ENCODE results near the gene NUDT16L1.
A peak's percentile ranks its signal among the peaks of the same experiment; 100 is the strongest.

- TF ChIP-seq YY1 (IDR thresholded peaks at IDR 0.05; ENCODE audit: low read depth) (no peak; the same call in 1 of the 2 replicates), EP300 (IDR thresholded peaks at IDR 0.05; ENCODE audit: borderline replicate concordance) (no peak), FOXM1 (IDR thresholded peaks at IDR 0.05; ENCODE audit: borderline replicate concordance, low read depth) (no peak), CREB1 (IDR thresholded peaks at IDR 0.05; ENCODE audit: low read depth) (no peak), REST (IDR thresholded peaks at IDR 0.05; ENCODE audit: low read depth) (peak; percentile 53), TEAD4 (IDR thresholded peaks at IDR 0.05) (peak; percentile 76), RAD21 (IDR thresholded peaks at IDR 0.05; ENCODE audit: low read depth) (no peak), EGR1 (IDR thresholded peaks at IDR 0.05) (no peak), TCF12 (IDR thresholded peaks at IDR 0.05; ENCODE audit: low read depth) (peak; percentile 68), TAF1 (IDR thresholded peaks at IDR 0.05; ENCODE audit: low read depth) (peak; percentile 49)
- TF ChIP-seq, protein P1, sequence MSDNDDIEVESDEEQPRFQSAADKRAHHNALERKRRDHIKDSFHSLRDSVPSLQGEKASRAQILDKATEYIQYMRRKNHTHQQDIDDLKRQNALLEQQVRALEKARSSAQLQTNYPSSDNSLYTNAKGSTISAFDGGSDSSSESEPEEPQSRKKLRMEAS (IDR thresholded peaks at IDR 0.05) = peak; percentile 72; the same call in 1 of the 2 replicates
These were observed 40.8 kb downstream of the NUDT16L1 start, which contains the start of the genes ANKS3 and DNAAF8 for GRCh38 chr16:4734063-4734729.
